ENCODE measurements around the gene DMPK. TPM values are rescaled to one million over a fixed set of nuclear protein-coding genes. Genes with fewer than 3 reads are reported as not detected.
"Not testable (repeated sequence)": the region's sequence is repeated elsewhere in the genome, so short reads cannot be mapped to it uniquely, and the experiment has no call there.

DMPK gene
- total and polyA plus RNA-seq, 2 of the 4 experiments (the other 2 are of a cell fraction), result 7.9 to 50.7 TPM

DNA sequence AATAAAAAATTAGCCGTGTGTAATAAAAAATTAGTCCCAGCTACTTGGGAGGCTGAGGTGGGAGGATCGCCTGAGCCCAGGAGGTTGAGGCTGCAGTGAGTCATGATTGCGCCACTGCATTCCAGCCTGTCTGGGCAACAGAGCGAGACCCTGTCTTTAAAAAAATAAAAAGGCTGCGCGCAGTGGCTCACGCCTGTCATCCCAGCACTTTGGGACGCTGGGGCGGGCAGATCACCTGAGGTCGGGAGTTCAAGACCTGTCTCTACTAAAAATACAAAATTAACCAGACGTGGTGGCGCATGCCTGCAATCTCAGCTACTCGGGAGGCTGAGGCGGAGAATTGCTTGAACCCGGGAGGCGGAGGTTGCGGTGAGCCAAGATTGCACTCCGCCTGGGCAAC, 53.6 kb downstream of the DMPK start:
- DNase-seq; H3K9me3 ChIP-seq (ENCODE audit: control insufficient read depth, insufficient read depth, low read length); H3K14ac ChIP-seq (replicated peaks; ENCODE audit: low read depth, low read length); H3K23ac ChIP-seq (ENCODE audit: low read depth, low read length); H4K20me1 ChIP-seq (ENCODE audit: insufficient read depth, low read length); H2AK9ac ChIP-seq (replicated peaks; ENCODE audit: low read depth, low read length, poor library complexity); H3K36me3 ChIP-seq (ENCODE audit: control insufficient read depth, insufficient read depth, low read length); dilution Hi-C loops (cut with HindIII; ENCODE audit: low sequenced_read_pairs, unreplicated experiment); H2AK5ac ChIP-seq (ENCODE audit: low read depth, low read length); H3K56ac ChIP-seq (ENCODE audit: extremely low read depth, insufficient read depth, low read length); H3K9ac ChIP-seq (ENCODE audit: low read depth, low read length); H3K18ac ChIP-seq (ENCODE audit: low read depth, low read length); ATAC-seq (ENCODE audit: low read depth); CTCF ChIA-PET; H2BK5ac ChIP-seq (ENCODE audit: low read depth, low read length, poor library complexity, severe bottlenecking); H3K27me3 ChIP-seq (ENCODE audit: control insufficient read depth, insufficient read depth, low read length); H3K4me1 ChIP-seq (ENCODE audit: control insufficient read depth, insufficient read depth, low read length); H2BK120ac ChIP-seq (ENCODE audit: low read depth, low read length); BruUV-seq (replicated peaks); H2AFZ ChIP-seq (replicated peaks; ENCODE audit: low read length, poor library complexity); H3K4me3 ChIP-seq (ENCODE audit: insufficient read depth, low read depth, low read length); H2BK20ac ChIP-seq (ENCODE audit: low read depth, low read length); POLR2A ChIA-PET (ENCODE audit: unreplicated experiment); H4K8ac ChIP-seq (ENCODE audit: low read depth in 2 of 2, low read length in 2 of 2); H3K27ac ChIP-seq (ENCODE audit: insufficient read depth, low read length); intact Hi-C loops (cut with micrococcal nuclease); H4K5ac ChIP-seq (ENCODE audit: low read depth, low read length); H4K91ac ChIP-seq (ENCODE audit: insufficient read depth, low read depth, low read length); H2BK15ac ChIP-seq (ENCODE audit: low read depth, low read length); H3K4me2 ChIP-seq (ENCODE audit: low read depth, low read length); H3K9me1 ChIP-seq (ENCODE audit: insufficient read depth, low read length); in situ Hi-C loops (cut with MboI; ENCODE audit: low sequenced_read_pairs); H3K4ac ChIP-seq (ENCODE audit: low read depth, low read length): not testable (repeated sequence)
- 0 out of 2 replicates have a peak, but pooled peaks have one; percentile 31 for TF ChIP-seq CEBPB (IDR thresholded peaks at IDR 0.05; ENCODE audit: low read depth, low read length)
- H3K79me1 ChIP-seq (ENCODE audit: low read depth in 1 of 2, low read length in 2 of 2), result peaks cover 38 to 63% of the 10 kb centered on the region in 2 experiments
- 86% methylated on average over 6 of the region's 18 CpGs; no CpG with 5 or more reads in 1 of the 2 experiments for WGBS, 2 experiments (ENCODE audit: extremely low coverage in 2 of 2, insufficient read length in 1 of 2)

- H3K56ac ChIP-seq (ENCODE audit: extremely low read depth, insufficient read depth, low read length); H4K8ac ChIP-seq (ENCODE audit: low read depth in 2 of 2, low read length in 2 of 2); H3K4me3 ChIP-seq (ENCODE audit: insufficient read depth, low read depth, low read length); H2BK15ac ChIP-seq (ENCODE audit: low read depth, low read length); ATAC-seq (ENCODE audit: low read depth); H3K18ac ChIP-seq (ENCODE audit: low read depth, low read length); H3K4me2 ChIP-seq (ENCODE audit: low read depth, low read length); H3K23ac ChIP-seq (ENCODE audit: low read depth, low read length); BruUV-seq (replicated peaks); H2BK20ac ChIP-seq (ENCODE audit: low read depth, low read length); H3K27ac ChIP-seq (ENCODE audit: insufficient read depth, low read length); H3K9me1 ChIP-seq (ENCODE audit: insufficient read depth, low read length); H2BK120ac ChIP-seq (ENCODE audit: low read depth, low read length); in situ Hi-C loops (cut with MboI; ENCODE audit: low sequenced_read_pairs); H3K4ac ChIP-seq (ENCODE audit: low read depth, low read length); CTCF ChIA-PET; dilution Hi-C loops (cut with HindIII; ENCODE audit: low sequenced_read_pairs, unreplicated experiment); H3K14ac ChIP-seq (replicated peaks; ENCODE audit: low read depth, low read length); H3K9ac ChIP-seq (ENCODE audit: low read depth, low read length); H2AK9ac ChIP-seq (replicated peaks; ENCODE audit: low read depth, low read length, poor library complexity); H4K20me1 ChIP-seq (ENCODE audit: insufficient read depth, low read length); H4K5ac ChIP-seq (ENCODE audit: low read depth, low read length); DNase-seq; intact Hi-C loops (cut with micrococcal nuclease); H3K9me3 ChIP-seq (ENCODE audit: control insufficient read depth, insufficient read depth, low read length); H2AK5ac ChIP-seq (ENCODE audit: low read depth, low read length); POLR2A ChIA-PET (ENCODE audit: unreplicated experiment); H3K27me3 ChIP-seq (ENCODE audit: control insufficient read depth, insufficient read depth, low read length); H2BK5ac ChIP-seq (ENCODE audit: low read depth, low read length, poor library complexity, severe bottlenecking); H2AFZ ChIP-seq (replicated peaks; ENCODE audit: low read length, poor library complexity); H4K91ac ChIP-seq (ENCODE audit: insufficient read depth, low read depth, low read length): not testable (repeated sequence)
- Histone ChIP-seq H3K36me3 (ENCODE audit: control insufficient read depth, insufficient read depth, low read length) (peaks cover 10% of the 10 kb centered on the region; the same call in 1 of the 2 replicates), H3K4me1 (ENCODE audit: control insufficient read depth, insufficient read depth, low read length) (peaks cover 15% of the 10 kb centered on the region), H3K79me1 (ENCODE audit: low read depth in 1 of 2, low read length in 2 of 2) (peaks cover 30 to 80% of the 10 kb centered on the region in 2 experiments)
- 97% methylated on average over 5 of the region's 11 CpGs; no CpG with 5 or more reads in 1 of the 2 experiments for WGBS, 2 experiments (ENCODE audit: extremely low coverage in 2 of 2, insufficient read length in 1 of 2)
These were observed 62.2 kb downstream of the DMPK start for GRCh38 chr19:45720065-45720464.
